BJ (cell line): ENCODE data around the gene KDM4C. TPM values are rescaled to one million over a fixed set of nuclear protein-coding genes. Genes with fewer than 3 reads are reported as not detected.

Source experiments
- CTCF ChIA-PET: fragments of 350-600 bp; formaldehyde crosslinking; extraction: SDS; loops from one replicate; lab custom pipeline; 2021; ENCODE audit warnings: antibody characterized with exemption, inconsistent platforms; lab: Yijun Ruan, JAX
- POLR2A ChIA-PET: fragments of 300-600 bp; sonication (Branson Sonifier 250); formaldehyde crosslinking; extraction: SDS; loops from one replicate; lab custom pipeline; 2021; ENCODE audit warnings: antibody characterized with exemption; lab: Charles Lee
- DNase-seq: peaks from one replicate; pipeline ENCODE4 v3.0.0-alpha.2; 2011; ENCODE audit warnings: low read depth
- H3K27me3 ChIP-seq: 2 replicates; pipeline ENCODE4 v1.6.0; 2011; ENCODE audit warnings: low read length; ENCODE audit not compliant: control insufficient read depth, insufficient read depth
- H3K36me3 ChIP-seq: 2 replicates; pipeline ENCODE4 v1.5.1; 2011; ENCODE audit warnings: low read length; ENCODE audit not compliant: control insufficient read depth, insufficient read depth
- H3K4me3 ChIP-seq: 2 replicates; pipeline ENCODE4 v1.5.1; 2011; ENCODE audit warnings: low read depth, mild to moderate bottlenecking, control low read depth, low read length
- polyA plus RNA-seq: library from polyadenylated mRNA; depleted of rRNA; stranded (reverse); fragments of >200 nt; gene quantifications from 2 replicates; pipeline ENCODE4 v1.2.3, GENCODE V29; 2011
- TF ChIP-seq, protein P1 (sequence below): IDR thresholded peaks from 2 replicates; pipeline ENCODE4 v1.5.1; 2011; ENCODE audit warnings: low read depth, mild to moderate bottlenecking, control low read depth, inconsistent platforms, low read length, moderate library complexity; ENCODE audit not compliant: insufficient read depth

Gene KDM4C
- polyA plus RNA-seq, 1 experiment, result 11.3 TPM

DNA sequence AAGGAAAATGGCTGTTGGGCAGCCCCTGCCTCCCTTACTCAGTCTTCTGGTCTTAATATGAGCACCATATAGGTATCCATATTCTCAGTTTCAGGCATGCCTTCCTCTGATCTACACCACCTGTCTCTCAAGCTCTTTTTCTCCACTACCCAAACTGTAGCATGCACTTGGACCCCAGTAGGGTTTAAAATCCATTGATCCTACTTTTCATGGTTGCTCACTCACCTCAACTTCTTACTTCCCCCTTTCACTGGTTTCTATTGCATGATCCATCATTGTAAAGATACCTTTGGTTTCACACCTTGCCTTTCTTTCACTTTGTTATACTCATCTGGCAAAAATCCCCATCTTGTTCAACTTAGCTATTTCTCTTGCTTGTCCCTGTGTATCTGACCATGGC, 159.4 kb downstream of the KDM4C start:
- ChIA-PET POLR2A (no interaction called here), CTCF (interaction anchor here (1.2 kb wide), 1 partner anchor 135 kb away, joined by 4 read pairs; no protein-coding TSS in a partner anchor)
- Histone ChIP-seq H3K4me3 (no peak overlapping the region), H3K36me3 (no peaks in the 10 kb centered on the region), H3K27me3 (no peaks in the 10 kb centered on the region)
- DNase-seq, result no peak
- TF ChIP-seq, protein P1, sequence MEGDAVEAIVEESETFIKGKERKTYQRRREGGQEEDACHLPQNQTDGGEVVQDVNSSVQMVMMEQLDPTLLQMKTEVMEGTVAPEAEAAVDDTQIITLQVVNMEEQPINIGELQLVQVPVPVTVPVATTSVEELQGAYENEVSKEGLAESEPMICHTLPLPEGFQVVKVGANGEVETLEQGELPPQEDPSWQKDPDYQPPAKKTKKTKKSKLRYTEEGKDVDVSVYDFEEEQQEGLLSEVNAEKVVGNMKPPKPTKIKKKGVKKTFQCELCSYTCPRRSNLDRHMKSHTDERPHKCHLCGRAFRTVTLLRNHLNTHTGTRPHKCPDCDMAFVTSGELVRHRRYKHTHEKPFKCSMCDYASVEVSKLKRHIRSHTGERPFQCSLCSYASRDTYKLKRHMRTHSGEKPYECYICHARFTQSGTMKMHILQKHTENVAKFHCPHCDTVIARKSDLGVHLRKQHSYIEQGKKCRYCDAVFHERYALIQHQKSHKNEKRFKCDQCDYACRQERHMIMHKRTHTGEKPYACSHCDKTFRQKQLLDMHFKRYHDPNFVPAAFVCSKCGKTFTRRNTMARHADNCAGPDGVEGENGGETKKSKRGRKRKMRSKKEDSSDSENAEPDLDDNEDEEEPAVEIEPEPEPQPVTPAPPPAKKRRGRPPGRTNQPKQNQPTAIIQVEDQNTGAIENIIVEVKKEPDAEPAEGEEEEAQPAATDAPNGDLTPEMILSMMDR, result no peak

- ChIA-PET POLR2A (no interaction called here), CTCF (no interaction called here)
- TF ChIP-seq, protein P1, result no peak
- Histone ChIP-seq H3K4me3 (no peak overlapping the region), H3K36me3 (no peaks in the 10 kb centered on the region), H3K27me3 (no peaks in the 10 kb centered on the region)
- DNase-seq, result no peak
These were observed 162.3 kb downstream of the KDM4C start for GRCh38 chr9:6920041-6920440.

- ChIA-PET CTCF (no interaction called here), POLR2A (no interaction called here)
- H3K27me3 ChIP-seq, result no peaks in the 10 kb centered on the region
- H3K4me3 ChIP-seq, result no peak overlapping the region
- no peak for DNase-seq
- TF ChIP-seq, protein P1, result no peak
- H3K36me3 ChIP-seq, result no peaks in the 10 kb centered on the region
These were observed 163.5 kb downstream of the KDM4C start for GRCh38 chr9:6921315-6921714.

DNA sequence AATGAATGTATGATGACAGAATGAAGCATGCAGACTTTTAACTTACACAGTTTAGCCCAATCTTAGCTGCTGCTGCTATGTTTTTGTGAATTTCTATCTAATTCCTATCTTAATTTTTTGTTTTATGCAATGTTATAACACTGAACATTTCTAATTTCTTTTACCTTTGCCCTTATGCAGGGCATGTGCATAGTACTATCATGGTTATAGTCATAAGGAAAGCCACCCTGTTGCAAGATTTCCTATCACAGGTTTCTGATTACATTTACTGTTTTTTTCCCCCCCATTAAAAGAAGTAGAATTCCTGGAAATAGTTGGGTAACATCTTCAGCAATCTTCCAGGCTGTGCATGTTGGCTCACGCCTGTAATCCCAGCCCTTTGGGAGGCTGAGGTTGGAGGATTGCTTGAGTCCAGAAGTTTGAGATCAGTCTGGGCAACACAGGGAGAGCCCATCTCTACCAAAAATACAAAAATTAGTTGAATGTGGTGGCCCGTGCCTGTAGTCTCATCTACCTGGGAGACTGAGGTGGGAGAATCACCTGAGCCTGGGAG, 164.4 kb downstream of the KDM4C start:
- Histone ChIP-seq H3K36me3 (no peaks in the 10 kb centered on the region), H3K4me3 (no peak overlapping the region), H3K27me3 (no peaks in the 10 kb centered on the region)
- DNase-seq, result no peak
- TF ChIP-seq, protein P1, result no peak
- ChIA-PET CTCF (no interaction called here), POLR2A (no interaction called here)

- POLR2A ChIA-PET, result no interaction called here
- DNase-seq, result no peak
- Histone ChIP-seq H3K36me3 (no peaks in the 10 kb centered on the region), H3K4me3 (no peak overlapping the region), H3K27me3 (no peaks in the 10 kb centered on the region)
- CTCF ChIA-PET, result interaction anchor here (0.6 to 0.7 kb wide), 2 partner anchors 32 to 64 kb away, joined by 3 to 4 read pairs; no protein-coding TSS in a partner anchor
- TF ChIP-seq, protein P1, result no peak
These were observed 164.9 kb downstream of the KDM4C start for GRCh38 chr9:6922680-6923079.
